EL (cell line): ENCODE data around the gene NIN.
A peak's percentile ranks its signal among the peaks of the same experiment; 100 is the strongest.
"Not testable (repeated sequence)": the region's sequence is repeated elsewhere in the genome, so short reads cannot be mapped to it uniquely, and the experiment has no call there.

ENCODE experiments used
- DNase-seq: peaks from one replicate; pipeline ENCODE4 v3.0.0-alpha.2; 2016

The NIN gene

GRCh38 chr14:50815058-50815457 lies 15.9 kb downstream of the NIN start:
- not testable (repeated sequence) for DNase-seq

- DNase-seq: no peak
These were observed 16.8 kb downstream of the NIN start for GRCh38 chr14:50814161-50814560.

GRCh38 chr14:50813544-50813863 lies 17.5 kb downstream of the NIN start:
- no peak for DNase-seq

- DNase-seq: no peak
These were observed 18.0 kb downstream of the NIN start for GRCh38 chr14:50812856-50813543.

- no peak for DNase-seq
These were observed 18.8 kb downstream of the NIN start for GRCh38 chr14:50812180-50812579.

GRCh38 chr14:50808053-50808452 lies 22.9 kb downstream of the NIN start:
- no peak for DNase-seq

- no peak for DNase-seq
These were observed 24.6 kb downstream of the NIN start for GRCh38 chr14:50806241-50806933.

GRCh38 chr14:50805396-50805795 lies 25.6 kb downstream of the NIN start:
- no peak for DNase-seq

- peak; percentile 65 for DNase-seq
These were observed 26.7 kb downstream of the NIN start for GRCh38 chr14:50804181-50804721.

GRCh38 chr14:50801706-50802105 lies 29.3 kb downstream of the NIN start:
- peak; percentile 59 for DNase-seq

GRCh38 chr14:50800032-50800431 lies 30.9 kb downstream of the NIN start:
- DNase-seq: peak; percentile 32

GRCh38 chr14:50798048-50798421 lies 32.9 kb downstream of the NIN start:
- no peak for DNase-seq

- no peak for DNase-seq
These were observed 33.5 kb downstream of the NIN start for GRCh38 chr14:50797250-50798047.

- no peak for DNase-seq
These were observed 34.6 kb downstream of the NIN start for GRCh38 chr14:50796390-50796789.

- DNase-seq: no peak
These were observed 35.1 kb downstream of the NIN start for GRCh38 chr14:50795909-50796308.

GRCh38 chr14:50795142-50795541 lies 35.8 kb downstream of the NIN start:
- no peak for DNase-seq

- DNase-seq: no peak
These were observed 36.8 kb downstream of the NIN start for GRCh38 chr14:50794068-50794645.

GRCh38 chr14:50792634-50793068 lies 38.3 kb downstream of the NIN start:
- DNase-seq: no peak

GRCh38 chr14:50792051-50792477 lies 38.9 kb downstream of the NIN start:
- DNase-seq: no peak

- no peak for DNase-seq
These were observed 39.8 kb downstream of the NIN start for GRCh38 chr14:50791201-50791600.

- DNase-seq: no peak
These were observed 40.4 kb downstream of the NIN start for GRCh38 chr14:50790589-50790988.

- DNase-seq: no peak
These were observed 44.1 kb downstream of the NIN start for GRCh38 chr14:50786751-50787464.
